NCI-H2196 (cell line): ENCODE measurements around the gene C20orf204.

Experiments used
- DNase-seq: peaks from one replicate; lab custom pipeline; 2025; ENCODE audit not compliant: unreplicated experiment; lab: John Stamatoyannopoulos, UW

Gene C20orf204

DNA sequence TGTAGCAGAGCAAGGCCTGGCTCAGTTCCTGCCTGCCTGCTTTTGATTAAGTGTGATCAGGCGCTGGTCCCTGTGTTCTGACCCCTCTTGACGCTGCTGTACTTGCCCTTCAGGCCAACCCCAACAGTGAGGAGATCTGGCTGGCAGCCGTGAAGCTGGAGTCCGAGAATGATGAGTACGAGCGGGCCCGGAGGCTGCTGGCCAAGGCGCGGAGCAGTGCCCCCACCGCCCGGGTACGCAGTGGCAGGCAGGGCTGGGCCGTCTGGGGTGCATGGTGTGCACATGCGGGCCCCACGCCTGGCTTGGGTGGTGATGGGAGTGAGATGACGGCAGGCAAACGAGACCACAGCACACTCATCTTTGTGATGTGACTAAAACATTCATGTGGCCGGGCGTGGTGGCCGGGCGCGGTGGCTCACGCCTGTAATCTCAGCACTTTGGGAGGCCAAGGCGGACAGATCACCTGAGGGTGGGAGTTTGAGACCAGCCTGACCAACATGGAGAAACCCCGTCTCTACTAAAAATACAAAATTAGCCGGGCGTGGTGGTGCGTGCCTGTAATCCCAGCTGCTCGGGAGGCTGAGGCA is 10.1 kb upstream of the C20orf204 start:
- DNase-seq = no peak

DNA sequence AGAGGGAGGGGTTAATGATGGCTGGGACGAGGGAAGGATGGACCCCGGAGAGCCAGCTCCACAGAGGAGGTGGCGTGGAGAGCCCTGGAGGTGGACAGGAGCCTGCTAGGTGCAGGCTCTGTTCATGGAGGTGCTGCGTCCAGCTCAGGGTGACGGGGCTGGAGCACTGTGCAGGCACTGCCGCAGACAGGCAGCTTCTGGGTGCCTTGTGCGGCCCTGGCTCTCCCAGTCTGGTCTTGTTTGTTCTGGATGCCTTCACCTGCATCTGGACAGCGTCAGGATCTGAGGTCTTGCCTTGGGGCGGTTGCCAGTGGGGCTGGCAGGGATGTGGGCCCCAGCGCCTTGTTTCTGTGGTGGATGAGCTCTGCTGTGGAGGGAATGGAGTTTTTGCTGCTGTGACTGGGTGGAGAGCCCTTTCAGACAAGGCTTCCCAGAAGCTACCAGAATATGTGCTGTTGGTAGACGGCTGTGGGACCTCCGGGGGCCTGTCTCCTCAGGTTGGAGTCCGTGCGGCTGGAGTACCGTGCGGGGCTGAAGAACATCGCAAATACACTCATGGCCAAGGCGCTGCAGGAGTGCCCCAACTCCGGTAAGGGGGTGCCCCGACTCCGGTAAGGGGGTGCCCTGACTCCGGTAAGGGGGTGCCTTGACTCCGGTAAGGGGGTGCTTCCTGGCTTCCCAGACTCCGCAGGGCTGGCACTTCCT is 7.8 kb upstream of the C20orf204 start:
- DNase-seq = no peak

- no peak for DNase-seq
These were observed 6.5 kb upstream of the C20orf204 start for GRCh38 chr20:64029293-64030117.

GRCh38 chr20:64030371-64031134 is 5.4 kb upstream of the C20orf204 start:
- DNase-seq = no peak

GRCh38 chr20:64031822-64032314 is 4.1 kb upstream of the C20orf204 start:
- DNase-seq = no peak

- no peak for DNase-seq
These were observed 3.0 kb upstream of the C20orf204 start for GRCh38 chr20:64032706-64033624.

DNA sequence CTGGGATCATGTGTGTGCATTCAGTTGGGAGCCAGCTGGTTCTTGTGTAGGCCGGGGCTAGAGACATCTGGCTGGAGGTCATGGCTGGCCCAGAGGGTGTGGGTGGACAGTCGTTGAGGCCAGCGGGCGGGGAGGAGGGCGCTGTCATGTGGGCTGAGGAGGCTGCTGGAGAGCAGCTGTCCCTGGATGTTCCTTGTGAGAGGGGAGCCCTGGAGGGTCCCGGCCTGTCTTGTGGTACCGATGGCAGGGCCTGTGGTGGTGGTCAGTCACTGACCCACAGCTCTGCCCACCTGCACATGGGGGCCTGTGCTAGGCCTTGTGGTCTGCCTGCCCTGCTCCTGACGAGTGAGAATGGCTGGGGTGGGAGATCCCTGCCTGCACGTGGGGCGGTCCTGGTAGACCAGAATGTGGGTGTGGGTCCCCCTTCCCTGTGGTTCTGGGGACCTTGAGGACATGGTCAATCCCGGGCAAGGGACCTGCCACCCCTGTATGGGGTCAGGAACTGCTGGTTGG is 1.9 kb upstream of the C20orf204 start:
- DNase-seq = no peak

DNA sequence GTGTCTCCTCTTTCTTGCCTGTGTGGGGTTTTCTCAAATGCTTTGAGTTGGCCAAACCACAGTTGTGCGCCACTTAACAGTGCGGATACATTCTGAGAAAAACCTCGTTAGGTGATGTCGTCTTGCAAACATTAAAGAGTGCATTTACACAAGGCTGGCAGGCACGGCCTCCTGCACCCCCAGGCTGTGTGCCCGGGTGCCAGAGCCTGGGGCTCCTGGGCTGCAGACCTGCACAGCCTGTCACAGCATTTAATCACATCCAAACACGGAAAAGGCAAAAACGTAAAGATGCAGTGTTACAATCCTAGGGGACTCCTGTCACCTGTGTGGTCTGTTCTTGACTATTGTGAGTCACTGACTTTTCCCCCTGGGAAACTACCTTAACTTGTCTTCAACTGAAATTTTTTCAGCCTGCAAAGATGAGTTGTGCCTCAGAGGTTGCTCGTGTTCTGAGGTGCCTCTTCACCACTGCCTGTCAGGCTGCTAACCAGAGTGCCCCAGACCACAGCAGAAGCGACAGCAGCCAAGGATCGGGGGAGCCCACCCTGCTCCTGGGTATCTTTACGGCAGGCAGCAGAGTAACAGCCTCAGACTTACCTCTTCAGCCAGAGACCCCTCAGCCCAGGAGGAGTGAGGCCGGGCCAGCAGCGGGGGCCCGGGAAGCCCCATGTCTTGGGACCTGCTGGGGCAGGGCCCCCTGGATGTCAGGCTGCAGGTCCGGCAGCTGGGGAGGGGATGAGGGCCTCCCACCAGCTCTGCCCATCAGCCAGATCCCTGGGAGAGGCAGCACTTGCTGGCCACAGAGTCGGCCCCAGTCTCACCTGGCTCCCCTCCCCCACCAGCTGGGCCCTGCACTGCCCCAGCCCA is 683 bp upstream of the C20orf204 start:
- DNase-seq = no peak

- DNase-seq = no peak
These were observed 590 bp downstream of the C20orf204 start for GRCh38 chr20:64036346-64037198.

DNA sequence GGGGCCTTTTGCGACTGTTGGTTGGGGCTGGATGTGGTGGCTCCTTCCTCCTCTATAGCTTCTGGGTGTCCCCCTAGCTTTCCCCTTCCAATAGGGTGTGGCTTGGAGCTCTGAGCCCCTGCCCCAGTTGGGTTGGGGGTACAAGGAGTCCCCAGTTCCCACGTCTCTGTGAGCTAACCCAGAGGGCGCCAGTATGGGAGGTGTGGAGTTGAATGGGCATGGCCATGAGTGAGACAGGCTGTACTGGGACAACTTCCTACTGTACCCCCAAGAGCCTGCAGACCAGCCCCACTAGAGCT is 1.2 kb downstream of the C20orf204 start:
- DNase-seq = no peak

DNA sequence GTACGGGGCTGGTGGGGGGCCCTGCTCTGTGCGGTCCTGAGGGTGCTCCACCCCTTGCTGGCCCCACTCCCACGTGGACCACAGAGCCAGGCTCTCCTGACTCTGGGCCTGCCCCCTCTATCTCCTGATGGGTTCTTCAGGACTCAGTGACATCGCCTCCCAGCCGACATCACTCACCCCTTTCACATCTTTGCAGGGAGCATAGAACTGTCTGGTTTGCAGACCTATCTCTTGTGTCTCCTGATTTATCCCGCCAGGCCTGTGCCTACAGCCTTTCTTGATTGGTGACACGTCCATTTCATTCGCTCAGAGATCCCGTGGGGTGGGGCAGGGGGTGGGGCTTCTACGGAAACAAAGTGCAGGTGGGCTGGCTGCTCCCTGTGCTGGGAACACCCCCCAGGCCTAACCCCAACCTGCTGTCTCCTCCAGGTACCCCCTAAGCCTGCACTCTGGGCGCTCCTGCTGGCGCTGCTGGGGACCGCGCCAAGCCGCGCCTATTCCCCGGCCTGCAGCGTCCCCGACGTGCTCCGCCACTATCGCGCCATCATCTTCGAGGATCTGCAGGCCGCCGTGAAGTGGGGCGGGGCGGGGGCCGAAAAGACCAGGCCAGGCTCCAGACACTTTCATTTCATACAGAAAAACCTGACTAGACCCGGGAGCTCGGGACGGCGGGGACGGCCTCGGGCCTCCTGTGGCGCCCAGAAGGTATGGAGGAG is 1.7 kb downstream of the C20orf204 start:
- DNase-seq = peak; percentile 69

- DNase-seq = peak; percentile 38
These were observed 2.2 kb downstream of the C20orf204 start for GRCh38 chr20:64038224-64038564.

GRCh38 chr20:64038565-64039292 is 2.7 kb downstream of the C20orf204 start:
- peak; percentile 83 for DNase-seq

DNA sequence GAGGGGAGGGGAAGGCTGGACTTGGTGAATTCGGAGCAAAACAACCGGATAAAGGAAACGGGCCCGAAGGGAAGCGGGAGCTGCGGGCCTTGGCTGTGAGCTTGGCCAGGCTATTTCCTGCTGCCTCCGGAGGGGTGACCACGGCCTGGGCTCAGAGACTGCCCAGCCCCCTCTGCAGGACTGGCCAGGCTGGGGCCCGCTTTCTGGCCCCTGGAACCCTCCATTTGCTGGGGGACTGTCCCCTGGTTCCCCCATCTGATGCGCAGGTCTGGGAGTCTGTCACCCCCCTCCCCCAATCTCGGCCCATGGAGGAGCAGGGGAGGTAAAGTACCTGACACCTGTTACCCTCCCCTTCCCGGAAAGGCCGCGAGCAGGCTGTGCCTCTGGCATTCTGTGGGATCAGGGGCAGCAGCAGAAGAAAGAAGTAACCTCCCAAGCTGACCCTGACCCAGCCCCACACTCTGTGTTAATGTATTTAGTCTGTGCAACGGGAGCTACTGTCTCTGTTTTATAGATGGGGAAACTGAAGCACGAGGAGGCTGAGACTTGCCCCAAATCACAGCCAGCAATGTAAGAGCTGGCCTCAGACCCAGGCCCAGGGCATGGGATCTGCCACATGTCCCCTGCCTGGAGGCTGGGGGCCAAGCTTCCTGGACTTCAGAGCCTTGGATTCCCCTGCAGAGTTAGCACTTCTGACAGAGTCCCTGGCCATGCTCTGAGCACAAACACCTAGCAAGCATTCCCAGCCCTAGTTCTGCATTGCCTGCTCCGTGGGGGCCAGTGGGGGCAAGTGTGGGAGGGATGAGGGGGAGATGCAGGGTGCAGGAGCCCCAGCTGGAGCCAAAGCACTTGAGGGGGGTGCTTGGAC is 3.5 kb downstream of the C20orf204 start:
- DNase-seq = no peak

GRCh38 chr20:64040231-64041039 is 4.5 kb downstream of the C20orf204 start:
- no peak for DNase-seq
